Astrocyte of the spinal cord (primary cell): ENCODE results near the gene C4BPB.

Source experiments
- DNase-seq: peaks from one replicate; pipeline ENCODE4 v3.0.0; 2011; ENCODE audit warnings: low read depth, low spot score
- H3K4me3 ChIP-seq: 2 replicates; pipeline ENCODE4 v1.5.1; 2011; ENCODE audit warnings: low read depth, mild to moderate bottlenecking, low read length, moderate library complexity
- in situ Hi-C: cut with HindIII; loops from 2 replicates; pipeline ENCODE4 v1.10.0; 2017; ENCODE audit warnings: low sequenced_read_pairs
- TF ChIP-seq, protein P1 (sequence below): IDR thresholded peaks from 2 replicates; pipeline ENCODE4 v1.5.1; 2012; ENCODE audit warnings: low read depth, mild to moderate bottlenecking, low read length, inconsistent platforms

C4BPB gene

GRCh38 chr1:207069061-207069460, 19.6 kb upstream of the C4BPB start:
- in situ Hi-C loops, result no loop called here
- H3K4me3 ChIP-seq, result no peak overlapping the region
- DNase-seq, result no peak
- TF ChIP-seq, protein P1, sequence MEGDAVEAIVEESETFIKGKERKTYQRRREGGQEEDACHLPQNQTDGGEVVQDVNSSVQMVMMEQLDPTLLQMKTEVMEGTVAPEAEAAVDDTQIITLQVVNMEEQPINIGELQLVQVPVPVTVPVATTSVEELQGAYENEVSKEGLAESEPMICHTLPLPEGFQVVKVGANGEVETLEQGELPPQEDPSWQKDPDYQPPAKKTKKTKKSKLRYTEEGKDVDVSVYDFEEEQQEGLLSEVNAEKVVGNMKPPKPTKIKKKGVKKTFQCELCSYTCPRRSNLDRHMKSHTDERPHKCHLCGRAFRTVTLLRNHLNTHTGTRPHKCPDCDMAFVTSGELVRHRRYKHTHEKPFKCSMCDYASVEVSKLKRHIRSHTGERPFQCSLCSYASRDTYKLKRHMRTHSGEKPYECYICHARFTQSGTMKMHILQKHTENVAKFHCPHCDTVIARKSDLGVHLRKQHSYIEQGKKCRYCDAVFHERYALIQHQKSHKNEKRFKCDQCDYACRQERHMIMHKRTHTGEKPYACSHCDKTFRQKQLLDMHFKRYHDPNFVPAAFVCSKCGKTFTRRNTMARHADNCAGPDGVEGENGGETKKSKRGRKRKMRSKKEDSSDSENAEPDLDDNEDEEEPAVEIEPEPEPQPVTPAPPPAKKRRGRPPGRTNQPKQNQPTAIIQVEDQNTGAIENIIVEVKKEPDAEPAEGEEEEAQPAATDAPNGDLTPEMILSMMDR, result no peak

- DNase-seq, result no peak
Measured at GRCh38 chr1:207069858-207070506, 18.7 kb upstream of the C4BPB start.

DNA sequence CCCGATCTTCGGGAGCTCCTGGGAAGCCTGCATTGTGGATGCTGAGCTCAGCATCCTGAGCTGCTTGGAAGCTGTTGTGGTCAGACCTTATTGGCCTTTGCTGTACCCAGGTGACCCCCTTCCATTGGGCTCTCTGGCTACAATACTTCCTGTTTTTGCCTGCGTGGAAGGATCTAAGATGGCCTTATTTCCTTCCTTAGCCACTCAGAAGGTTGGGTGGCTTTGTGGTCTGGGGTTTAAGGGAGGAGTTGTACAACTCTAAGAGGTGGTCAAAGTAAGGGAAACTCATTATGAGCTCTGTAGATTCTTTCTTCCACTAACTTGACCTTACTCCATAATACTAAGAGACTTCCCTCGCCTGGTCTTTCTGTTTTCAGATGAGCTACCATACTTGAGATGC, 17.8 kb upstream of the C4BPB start:
- DNase-seq, result no peak

More at GRCh38 chr1:207069858-207070506, 18.7 kb upstream of the C4BPB start:
- TF ChIP-seq, protein P1, result no peak
- in situ Hi-C loops, result no loop called here
- no peak overlapping the region for H3K4me3 ChIP-seq

DNA sequence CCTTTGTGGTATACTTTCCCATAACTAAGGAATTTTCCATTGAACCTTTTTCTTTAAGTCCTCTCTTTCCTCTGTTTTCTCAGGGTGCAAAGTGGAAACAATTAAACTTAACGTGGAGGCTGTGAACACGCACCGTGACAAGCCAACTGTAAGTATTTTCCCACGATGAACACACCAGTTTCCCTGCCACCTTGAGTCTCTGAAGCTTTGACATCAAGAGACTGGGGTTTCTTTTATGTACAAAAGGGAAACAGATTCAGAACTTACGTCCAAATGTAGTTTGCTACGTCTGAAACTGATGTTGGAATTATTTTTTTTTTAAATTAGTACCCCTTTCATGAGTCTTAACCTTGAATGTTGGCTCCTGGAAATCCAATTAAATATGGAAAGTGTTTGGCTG, 17.2 kb upstream of the C4BPB start:
- in situ Hi-C loops, result no loop called here
- no peak overlapping the region for H3K4me3 ChIP-seq
- no peak for DNase-seq
- TF ChIP-seq, protein P1, result no peak

More for the DNA sequence above, 17.8 kb upstream of the C4BPB start:
- TF ChIP-seq, protein P1, result no peak
- in situ Hi-C loops, result no loop called here
- H3K4me3 ChIP-seq, result no peak overlapping the region

DNA sequence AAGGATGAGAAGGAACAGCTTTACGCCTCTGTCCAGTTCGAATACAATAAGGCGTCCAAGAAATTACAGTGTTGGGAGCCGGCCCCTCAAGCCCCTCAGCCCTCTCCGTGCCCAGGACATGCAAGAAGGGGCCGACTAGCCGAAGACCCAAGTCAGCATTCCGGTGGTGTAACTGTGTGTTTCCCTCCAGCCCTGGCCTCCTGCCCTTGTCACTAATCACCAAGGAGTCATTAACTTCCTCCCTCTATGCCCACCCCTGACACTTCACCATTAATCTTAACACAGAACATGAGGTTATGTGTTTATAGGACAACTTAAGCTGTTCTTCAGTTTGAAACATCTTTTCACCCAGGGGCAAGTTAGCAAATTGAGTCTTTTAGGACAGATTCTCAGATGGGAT, 16.4 kb upstream of the C4BPB start:
- in situ Hi-C loops, result no loop called here
- TF ChIP-seq, protein P1, result no peak
- no peak for DNase-seq
- H3K4me3 ChIP-seq, result no peak overlapping the region

GRCh38 chr1:207073906-207074820, 14.5 kb upstream of the C4BPB start:
- DNase-seq, result no peak
- TF ChIP-seq, protein P1, result no peak
- H3K4me3 ChIP-seq, result no peak overlapping the region
- in situ Hi-C loops, result no loop called here
